ENCODE data around the gene ADAMTSL3. TPM values are rescaled to one million over a fixed set of nuclear protein-coding genes. Genes with fewer than 3 reads are reported as not detected.
A peak's percentile ranks its signal among the peaks of the same experiment; 100 is the strongest.

Gene ADAMTSL3
- total RNA-seq, 1 donor from 2014 or later, result 0.05 TPM

DNA sequence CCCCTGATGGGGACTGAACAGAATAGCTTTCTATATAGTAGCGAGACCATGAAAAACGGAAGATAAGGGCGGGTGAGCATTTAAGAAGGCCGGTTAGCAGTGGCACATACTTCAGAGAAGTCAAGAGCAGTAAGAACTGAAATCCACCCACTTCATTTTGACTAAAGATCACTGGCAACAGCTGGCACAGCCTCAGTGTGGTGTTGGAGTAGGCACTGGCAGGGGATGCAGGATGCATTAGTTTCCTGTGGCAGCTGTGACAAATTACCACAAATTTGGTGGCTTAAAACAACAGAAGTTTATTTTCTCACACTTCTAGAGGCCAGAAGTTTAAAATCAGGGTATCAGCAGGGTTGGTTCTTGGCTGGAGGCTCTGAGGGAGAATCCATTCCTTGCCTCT, 176.5 kb downstream of the ADAMTSL3 start:
- peak; percentile 39 for DNase-seq (ENCODE audit: low read depth)

DNA sequence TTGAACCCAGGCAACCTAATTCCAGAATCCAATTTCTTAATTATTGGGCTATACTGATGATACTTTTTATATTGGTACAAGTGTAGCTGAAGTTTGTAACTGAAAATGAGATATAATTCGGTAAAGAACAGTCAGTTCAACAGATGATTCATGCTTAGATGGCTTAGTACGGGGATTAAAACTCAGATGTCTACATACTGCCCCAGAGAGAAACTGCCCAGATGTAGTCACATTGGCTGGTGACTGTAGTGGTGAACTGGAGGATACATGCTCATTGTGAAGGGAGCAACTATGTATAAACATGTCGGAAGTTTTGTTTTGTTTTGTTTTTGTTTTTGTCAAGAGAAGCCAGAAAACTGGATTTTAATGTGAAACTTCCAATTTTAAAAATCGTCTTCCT, 179.6 kb downstream of the ADAMTSL3 start:
- no peak for DNase-seq (ENCODE audit: low read depth)

DNA sequence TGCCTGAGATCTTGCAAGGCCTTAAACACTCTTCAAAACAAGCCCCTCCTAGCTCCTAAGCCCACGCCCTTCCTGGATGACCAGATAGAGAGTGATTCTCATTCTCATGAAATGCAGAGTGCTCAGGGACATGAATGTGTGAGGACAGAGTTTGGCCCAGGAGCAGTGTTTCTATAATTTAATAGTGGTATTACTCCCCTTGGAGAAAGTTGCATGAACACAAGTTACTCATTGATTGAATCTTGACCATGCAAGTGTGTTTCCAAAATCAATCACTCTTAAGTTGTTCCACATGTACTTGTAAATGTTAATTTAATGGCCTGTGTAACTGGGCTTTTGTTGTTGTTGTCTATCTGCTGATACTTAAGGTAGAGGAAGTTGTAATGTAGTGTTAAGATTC, 181.6 kb downstream of the ADAMTSL3 start:
- DNase-seq (ENCODE audit: low read depth), result no peak

DNA sequence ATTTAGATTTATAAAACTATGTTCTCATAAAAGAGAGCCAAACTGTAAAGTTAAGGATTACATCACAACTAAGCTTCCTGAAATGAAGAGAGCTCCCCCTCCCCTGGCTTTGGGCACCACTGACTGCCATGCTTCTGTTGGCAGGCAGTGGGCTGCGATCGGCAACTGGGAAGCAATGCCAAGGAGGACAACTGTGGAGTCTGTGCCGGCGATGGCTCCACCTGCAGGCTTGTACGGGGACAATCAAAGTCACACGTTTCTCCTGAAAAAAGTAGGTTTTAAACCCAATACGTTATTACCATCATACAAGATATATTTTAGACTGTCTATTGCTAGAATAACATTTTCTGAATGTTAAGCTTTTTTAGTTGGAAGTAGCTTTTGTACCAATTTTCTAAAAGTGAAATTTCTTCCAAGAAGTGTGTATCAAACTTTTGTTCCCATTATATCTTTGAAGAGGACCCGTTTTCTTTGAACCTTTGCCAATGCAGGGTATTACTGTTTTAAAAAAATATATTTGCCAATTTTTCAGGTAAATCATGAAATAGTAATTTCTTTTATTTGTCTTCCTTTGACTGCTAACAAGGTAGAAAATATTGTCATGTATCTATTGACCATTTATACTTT, 184.1 kb downstream of the ADAMTSL3 start:
- DNase-seq (ENCODE audit: low read depth), result peak; percentile 33

DNA sequence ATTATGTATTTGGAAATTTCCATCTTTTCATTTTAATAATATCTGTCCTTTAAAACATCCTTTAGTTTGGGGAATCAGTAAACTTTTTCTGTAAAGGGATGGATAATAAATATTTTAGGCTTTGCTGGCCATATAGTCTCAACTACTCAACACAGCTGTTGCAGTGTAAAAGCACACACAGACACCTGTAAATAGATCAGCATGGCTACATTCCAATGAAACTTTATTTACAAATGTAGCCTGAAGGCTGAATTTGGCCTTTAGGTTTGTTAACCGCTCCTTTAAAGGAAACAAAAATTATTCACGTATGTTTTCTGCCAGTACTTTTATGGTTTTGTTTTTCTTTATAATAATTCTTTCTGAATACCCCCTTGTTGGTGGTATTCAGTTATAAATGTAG, 184.8 kb downstream of the ADAMTSL3 start:
- DNase-seq (ENCODE audit: low read depth), result no peak

DNA sequence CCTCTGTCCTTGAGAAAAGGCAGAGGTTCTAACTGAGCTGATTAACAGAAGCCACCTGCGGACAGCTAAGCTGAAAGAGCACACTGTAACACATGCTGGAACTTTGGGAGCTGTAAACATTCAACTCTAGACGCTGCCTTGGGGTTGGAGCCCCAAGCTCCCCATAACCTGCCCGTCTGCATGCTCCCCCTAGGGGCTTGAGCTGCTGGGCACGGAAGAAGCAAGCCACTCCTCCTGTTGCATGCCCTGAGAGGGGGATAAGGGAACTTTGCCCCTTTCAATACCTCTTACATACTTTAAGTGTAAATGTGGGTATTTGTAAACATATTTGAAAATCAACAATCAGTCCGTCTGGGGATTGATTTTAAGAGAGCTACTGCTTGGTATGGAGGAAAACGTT, 188.4 kb downstream of the ADAMTSL3 start:
- no peak for DNase-seq (ENCODE audit: low read depth)

DNA sequence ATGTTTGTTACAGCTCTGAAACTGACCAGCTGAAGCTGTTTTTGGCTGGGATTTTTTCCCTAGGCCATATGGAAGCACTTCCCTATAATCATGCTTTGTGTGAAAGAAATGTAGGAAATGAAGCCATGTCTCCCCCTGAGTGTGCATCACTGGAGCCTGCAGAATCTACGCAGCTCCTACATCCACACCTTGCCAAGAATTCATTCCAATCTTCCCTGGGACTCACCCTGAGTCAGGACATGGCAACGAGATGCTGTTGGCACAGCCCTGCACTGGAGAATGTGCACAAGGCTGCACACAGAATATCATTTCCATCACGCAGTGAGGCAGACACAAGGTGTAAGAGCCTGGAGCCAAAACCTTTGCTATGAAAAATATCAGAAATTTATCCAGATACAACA, 189.5 kb downstream of the ADAMTSL3 start:
- no peak for DNase-seq (ENCODE audit: low read depth)

DNA sequence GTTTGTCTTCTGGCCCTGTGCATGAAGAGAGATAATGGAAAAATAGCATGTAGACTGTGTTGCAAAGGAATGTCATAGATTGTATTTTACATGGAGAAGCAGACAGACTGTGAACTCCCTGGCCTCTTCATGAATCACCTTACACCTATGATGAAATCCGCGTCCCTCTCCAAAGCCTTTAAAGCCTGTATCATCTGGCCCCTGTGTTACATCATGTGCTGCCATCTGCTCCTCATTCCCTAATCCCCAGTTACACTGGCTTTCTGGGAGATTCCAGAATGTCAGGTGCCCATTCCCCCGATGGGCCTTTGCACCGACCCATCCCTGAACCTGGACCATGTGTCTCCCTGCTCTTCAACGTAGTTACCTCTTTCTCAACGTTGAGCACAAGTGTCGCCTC, 190.8 kb downstream of the ADAMTSL3 start:
- no peak for DNase-seq (ENCODE audit: low read depth)

DNA sequence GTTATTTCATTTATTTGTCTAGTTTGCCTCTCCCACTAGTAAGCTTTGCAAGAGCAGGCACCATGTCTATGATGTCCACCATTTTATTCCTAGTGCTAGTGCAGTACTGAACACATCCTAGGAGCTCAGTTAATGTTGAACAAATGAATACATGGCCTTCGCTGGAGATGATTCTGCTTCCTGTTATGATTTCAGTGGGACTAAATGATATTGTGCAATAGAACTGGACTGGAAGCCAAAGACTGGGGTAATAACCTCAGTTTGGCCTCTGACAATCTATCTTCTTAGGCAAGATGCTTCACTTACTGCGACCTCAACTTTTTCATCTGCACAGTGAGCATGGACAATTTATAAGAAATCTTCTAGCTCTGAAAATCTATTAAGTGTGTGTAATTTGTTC, 191.3 kb downstream of the ADAMTSL3 start:
- DNase-seq (ENCODE audit: low read depth), result peak; percentile 40

DNA sequence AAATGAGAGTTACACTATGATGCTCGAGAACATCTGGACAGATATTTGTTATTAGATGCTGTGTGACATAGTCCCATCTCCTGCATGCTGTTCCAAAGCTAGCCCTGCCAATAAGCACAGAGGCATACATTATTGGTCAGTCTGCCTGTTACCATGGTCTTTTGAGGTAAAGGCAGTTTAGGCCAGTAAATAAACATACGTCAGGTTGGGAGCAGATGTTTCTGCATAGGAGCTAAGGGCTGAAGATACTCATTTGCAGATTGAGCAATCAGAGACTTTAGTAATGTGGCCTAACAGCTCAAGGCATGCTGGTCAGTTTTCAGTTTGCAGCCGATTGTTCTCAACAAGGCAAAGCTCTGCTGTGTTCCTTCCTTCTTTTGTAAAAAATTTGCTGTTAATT, 192.9 kb downstream of the ADAMTSL3 start:
- DNase-seq (ENCODE audit: low read depth), result peak; percentile 41

DNA sequence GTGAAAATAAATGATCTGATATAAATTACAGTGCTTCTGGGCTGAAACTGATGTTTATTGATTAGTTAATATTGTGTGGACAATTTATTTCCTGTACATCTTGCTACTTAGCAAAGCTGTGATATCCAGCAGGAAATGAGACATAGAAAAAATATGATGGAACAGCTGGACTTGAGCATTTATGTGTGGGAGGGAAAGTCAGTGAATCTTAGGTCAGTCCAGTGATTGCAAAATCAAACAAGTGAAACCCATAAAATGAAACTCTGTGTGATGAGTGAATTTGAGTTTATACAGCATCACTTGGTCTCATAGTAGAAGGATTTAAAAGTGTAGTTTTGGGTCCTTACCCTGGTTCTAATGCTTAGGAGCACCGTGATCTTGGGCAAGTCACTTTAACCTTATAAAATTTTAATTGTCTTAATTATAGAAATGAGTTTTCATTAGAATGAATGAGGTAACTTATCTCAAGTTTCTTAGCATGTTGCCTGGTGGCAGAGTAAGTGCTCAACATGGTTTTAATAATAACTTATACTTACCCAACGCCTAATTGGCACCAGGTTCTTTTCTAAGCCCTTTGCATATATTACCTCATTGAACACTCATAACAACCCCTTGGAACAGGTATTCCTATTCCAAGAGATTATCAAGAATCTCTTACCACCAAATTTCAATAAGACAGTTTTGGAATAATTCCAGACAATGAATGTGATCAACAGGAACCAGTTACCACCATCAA, 194.6 kb downstream of the ADAMTSL3 start:
- DNase-seq (ENCODE audit: low read depth), result peak; percentile 73

DNA sequence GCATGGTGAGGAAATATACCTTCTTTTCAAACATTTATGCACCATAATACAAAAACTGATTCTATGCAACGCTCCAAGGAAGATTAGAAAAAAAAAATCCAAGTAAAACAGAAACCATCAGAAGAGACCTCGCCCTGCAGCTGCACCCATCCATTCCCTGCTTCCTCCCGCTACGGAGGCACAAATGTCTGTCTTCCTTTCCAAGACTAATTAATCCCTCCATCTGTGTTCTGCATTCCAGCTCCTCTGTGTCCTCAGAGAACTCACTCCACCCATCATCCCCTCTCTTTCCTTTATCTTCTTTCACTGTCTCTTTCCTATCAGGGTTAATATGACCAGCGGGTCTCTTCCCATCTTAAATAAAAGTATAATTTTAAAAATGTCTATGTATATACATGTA, 196.1 kb downstream of the ADAMTSL3 start:
- DNase-seq (ENCODE audit: low read depth), result peak; percentile 70

DNA sequence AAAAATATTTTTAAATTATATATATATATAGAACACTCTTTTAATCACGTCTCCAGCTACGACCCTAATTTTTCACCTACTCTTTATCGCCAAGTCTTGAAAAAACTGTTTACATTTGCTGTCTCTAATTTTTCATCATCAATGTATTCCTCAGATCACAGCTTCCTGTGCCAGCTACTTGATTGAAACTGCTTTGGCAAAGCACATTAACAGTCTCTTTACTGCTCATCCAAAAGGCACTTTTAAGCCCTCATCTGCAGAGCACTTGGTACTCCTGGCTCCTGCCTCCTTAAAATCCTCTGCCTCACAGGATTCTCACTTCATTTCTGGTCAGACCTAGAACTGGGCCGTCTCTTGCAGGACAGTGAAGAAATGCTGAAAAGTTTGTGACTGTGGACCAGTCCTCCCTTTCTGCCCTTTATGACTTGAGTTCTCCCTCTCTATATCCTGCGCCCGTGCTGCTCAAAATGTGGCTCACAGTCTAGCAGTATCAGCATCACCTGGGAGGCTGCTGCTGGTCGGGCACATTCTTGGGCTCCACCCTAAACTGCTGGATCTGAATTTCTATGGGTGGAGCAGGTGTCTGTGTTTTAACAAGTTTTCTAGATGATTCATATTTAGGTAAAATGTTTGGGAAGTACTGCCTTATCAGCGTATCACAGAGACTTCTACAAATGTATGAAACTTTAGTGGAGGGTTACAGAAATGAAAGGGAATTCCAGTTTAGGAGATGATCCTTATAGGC, 196.8 kb downstream of the ADAMTSL3 start:
- no peak for DNase-seq (ENCODE audit: low read depth)

DNA sequence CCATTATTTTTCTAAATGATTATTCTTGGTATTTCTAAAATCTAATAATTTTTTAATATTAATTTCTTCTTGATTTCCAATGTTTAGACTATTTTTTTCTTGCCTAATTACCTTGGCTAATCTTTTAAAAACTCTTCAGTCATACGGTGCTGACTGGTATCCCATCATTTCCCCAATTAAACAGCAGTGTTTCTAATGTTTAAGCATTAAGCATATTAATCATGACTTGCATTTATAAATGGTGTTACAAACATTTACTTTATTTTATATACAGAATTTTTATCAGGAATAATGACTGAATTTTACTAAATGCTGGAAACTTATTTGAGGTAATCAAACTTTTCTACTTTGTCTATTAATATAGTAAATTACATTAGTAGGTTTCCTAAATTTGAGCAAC, 199.3 kb downstream of the ADAMTSL3 start:
- DNase-seq (ENCODE audit: low read depth), result no peak

DNA sequence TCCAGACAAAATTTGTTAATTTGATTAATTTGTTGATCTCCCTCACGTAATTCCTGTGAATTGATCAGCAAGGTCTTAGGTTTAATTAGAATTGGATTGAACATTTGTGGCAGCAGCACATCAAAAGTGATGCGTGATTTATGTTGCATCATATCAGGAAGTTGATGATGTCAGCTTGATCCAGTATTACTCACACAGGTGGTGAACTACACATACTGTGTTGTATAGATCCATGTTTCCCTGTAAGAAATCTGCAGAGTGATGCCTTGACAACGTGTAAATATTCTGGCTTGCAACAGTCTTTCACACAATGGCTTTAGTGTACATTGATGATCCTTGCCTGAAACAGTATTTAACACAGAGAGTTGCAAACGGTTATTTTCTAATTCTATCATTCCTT, 200.4 kb downstream of the ADAMTSL3 start:
- no peak for DNase-seq (ENCODE audit: low read depth)

DNA sequence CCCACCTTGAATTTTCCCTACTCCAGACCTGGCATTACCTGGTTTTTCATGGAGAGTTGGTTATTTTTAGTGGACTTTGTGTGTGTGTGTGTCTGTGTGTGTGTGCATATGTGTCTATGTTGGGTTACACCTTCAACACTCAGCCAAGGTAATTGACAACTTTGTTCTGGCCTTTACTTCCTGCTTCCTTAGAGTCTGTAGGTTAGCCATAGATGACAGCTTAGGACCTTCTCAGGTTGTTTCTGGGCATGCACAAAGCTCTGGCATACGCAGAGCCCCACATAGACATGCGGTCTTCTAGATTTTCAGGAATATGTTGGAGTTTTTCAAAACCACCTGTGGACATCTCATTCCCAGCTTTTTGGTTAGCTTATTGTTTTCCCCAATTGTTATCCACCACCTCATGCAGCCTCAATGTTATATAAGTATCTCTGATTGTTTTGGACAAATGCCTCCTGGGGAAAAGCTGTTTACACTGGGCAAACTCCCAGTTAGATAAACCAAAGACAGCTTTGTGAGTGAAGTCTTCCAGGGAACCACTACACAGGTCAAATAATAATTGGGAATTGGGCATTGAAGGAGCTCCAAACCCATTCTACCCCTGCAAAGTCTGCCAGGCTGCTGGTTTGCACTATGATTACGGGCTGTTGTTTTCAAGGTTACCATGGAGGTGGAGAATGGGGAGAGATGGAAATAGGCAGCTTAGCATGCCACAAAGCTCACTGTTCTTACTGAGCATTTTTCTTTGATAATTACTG, 201.2 kb downstream of the ADAMTSL3 start:
- no peak for DNase-seq (ENCODE audit: low read depth)

DNA sequence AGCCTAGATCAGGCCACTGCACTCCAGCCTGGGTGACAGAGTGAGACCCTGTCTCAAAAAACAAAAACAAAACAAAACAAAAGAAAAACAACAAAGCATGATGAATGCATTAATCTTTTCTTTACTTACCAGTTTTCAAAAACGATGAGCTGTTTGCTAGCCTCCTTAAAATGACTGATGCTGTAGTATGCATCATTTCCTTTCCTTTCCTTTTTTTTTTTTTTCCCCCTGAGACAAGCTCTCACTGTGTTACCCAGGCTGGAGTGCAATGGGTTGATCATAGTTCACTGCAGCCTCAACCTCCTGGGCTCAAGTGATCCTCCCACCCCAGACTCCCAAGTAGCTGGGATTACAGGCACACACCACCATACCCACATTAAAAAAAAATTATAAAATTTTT, 202.0 kb downstream of the ADAMTSL3 start:
- no peak for DNase-seq (ENCODE audit: low read depth)

DNA sequence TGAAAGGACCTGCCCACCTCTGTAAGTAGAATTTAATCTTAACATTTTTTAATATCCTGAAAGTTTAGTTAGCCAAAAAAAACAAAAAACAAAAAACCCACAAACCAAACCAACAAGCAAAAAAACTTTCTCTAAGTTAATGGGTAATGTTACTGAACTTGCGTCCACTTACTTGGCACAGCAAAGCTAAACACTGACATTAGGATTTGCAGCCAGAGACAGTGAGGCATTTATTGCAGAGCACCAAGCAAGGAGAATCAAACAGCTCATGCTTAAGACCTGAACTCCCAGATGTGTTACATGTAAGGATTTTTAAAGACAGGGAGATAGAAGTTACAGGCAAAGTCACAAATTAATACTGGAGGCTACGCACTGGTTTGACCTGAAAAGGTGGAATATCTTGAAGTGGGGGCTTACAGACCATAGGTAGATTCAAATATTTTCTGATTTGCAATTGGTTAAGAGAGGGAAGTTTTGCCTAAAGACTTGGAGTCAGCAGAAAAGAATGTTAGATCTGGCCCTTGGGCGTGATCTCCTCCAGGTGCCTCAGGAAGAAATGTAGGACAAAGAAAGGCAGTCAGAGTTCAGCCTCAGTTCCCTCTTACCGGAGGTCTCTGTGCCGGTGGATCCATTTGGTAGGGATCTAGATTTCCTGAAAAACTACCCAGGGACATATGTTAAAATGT, 205.0 kb downstream of the ADAMTSL3 start:
- no peak for DNase-seq (ENCODE audit: low read depth)

DNA sequence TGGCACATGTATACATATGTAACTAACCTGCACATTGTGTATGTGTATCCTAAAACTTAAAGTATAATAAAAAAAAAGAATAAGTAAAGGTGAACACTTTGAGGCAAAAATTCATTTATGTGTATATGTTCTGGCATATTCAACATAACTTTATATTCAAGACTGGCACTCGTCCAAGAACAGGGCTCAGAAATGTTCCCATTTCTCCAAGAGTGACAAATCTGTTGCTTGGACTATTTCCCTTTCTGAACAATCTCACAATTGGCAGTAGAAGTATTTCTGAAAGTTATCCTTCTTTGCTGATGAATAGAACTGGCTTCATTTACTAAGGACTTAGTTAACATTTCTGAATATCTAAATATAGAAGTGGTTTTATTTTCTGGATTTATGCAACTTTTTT, 212.8 kb downstream of the ADAMTSL3 start:
- no peak for DNase-seq (ENCODE audit: low read depth)

DNA sequence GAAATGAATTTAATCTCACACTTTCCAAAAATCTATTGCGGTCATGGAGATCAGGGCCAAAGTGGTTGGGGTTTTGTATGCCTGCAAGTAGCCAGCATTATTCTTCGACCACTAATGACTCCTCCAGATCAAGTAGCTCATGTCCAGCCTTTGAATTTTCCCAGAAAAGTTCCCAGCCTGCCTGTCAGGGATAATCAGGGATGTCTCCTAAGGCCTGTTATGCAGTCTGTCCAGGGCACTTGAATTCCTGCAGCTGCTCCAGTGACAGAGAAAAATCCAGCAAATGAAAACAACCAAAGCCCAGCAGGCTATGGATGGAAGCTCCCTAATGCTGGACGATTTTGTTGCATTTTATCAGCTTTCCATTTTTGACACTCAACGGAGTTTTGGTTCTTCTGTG, 215.4 kb downstream of the ADAMTSL3 start:
- DNase-seq (ENCODE audit: low read depth), result peak; percentile 60
